HepG2 (cell line): Measurements from ENCODE around the gene IGIP. TPM values are rescaled to one million over a fixed set of nuclear protein-coding genes. Genes with fewer than 3 reads are reported as not detected.

Source experiments
- AGO2 ChIP-seq: fragments of 200-400 bp; formaldehyde crosslinking; optimal IDR thresholded peaks from 2 replicates; pipeline ENCODE3; 2017; ENCODE audit warnings: mild to moderate bottlenecking, low read depth, low read length, moderate library complexity
- AKAP8 ChIP-seq: sonication (generic); formaldehyde crosslinking; IDR thresholded peaks from 2 replicates; pipeline ENCODE4 v1.5.1; 2020; ENCODE audit warnings: mild to moderate bottlenecking, missing genetic modification reagents
- BHLHE40 ChIP-seq: IDR thresholded peaks from 2 replicates; pipeline ENCODE4 v1.6.1; 2011; ENCODE audit warnings: low read length, improper control_type of control experiment
- ETV5 ChIP-seq: IDR thresholded peaks from 2 replicates; pipeline ENCODE4 v1.6.1; 2018; ENCODE audit warnings: missing biosample characterization, missing genetic modification reagents, inconsistent platforms, borderline replicate concordance
- GATA4 ChIP-seq: sonication (generic); IDR thresholded peaks from 2 replicates; pipeline ENCODE4 v1.6.1; 2016; ENCODE audit warnings: antibody characterized with exemption, low read depth, borderline replicate concordance
- HNF4A ChIP-seq: sonication (generic); formaldehyde crosslinking; IDR thresholded peaks from 2 replicates; pipeline ENCODE4 v1.4.0; 2020; ENCODE audit warnings: missing genetic modification reagents
- HOXA3 ChIP-seq: sonication (generic); formaldehyde crosslinking; IDR thresholded peaks from 2 replicates; pipeline ENCODE4 v1.5.0; 2020; ENCODE audit warnings: missing genetic modification reagents
- MTERF4 ChIP-seq: sonication (generic); formaldehyde crosslinking; IDR thresholded peaks from 2 replicates; pipeline ENCODE4 v1.8.0; 2023; ENCODE audit warnings: mild to moderate bottlenecking, missing genetic modification reagents
- MTF1 ChIP-seq: sonication (generic); formaldehyde crosslinking; IDR thresholded peaks from 2 replicates; pipeline ENCODE4 v1.5.0; 2020; ENCODE audit warnings: missing genetic modification reagents
- NKX3-1 ChIP-seq: sonication (generic); formaldehyde crosslinking; IDR thresholded peaks from 2 replicates; pipeline ENCODE4 v1.5.0; 2020; ENCODE audit warnings: missing genetic modification reagents
- NRL ChIP-seq: sonication (generic); formaldehyde crosslinking; IDR thresholded peaks from 2 replicates; pipeline ENCODE4 v1.5.0; 2020; ENCODE audit warnings: missing genetic modification reagents, mild to moderate bottlenecking, moderate library complexity, borderline replicate concordance
- POGK ChIP-seq: sonication (generic); formaldehyde crosslinking; conservative IDR thresholded peaks from 2 replicates; pipeline ENCODE4 v1.8.0; 2022; ENCODE audit warnings: mild to moderate bottlenecking, moderate library complexity, missing genetic modification reagents
- POLR2A ChIP-seq, 2 experiments: IDR thresholded peaks; 2 replicates each; pipeline ENCODE4 v1.6.1; 2011; ENCODE audit warnings: low read depth in 2 of 2, low read length in 2 of 2, mild to moderate bottlenecking in 1 of 2, moderate library complexity in 1 of 2; ENCODE audit not compliant: insufficient read depth in 1 of 2
- PRDM10 ChIP-seq: sonication (generic); formaldehyde crosslinking; IDR thresholded peaks from 2 replicates; pipeline ENCODE4 v1.4.0; 2020; ENCODE audit warnings: low read depth, missing genetic modification reagents
- SIN3A ChIP-seq: IDR thresholded peaks from 2 replicates; pipeline ENCODE4 v1.6.1; 2011; ENCODE audit warnings: low read depth, mild to moderate bottlenecking, control low read depth, low read length, borderline replicate concordance
- TAF1 ChIP-seq: sonication (generic); formaldehyde crosslinking; IDR thresholded peaks from 2 replicates; pipeline ENCODE4 v1.4.0; 2020; ENCODE audit warnings: missing genetic modification reagents
- YEATS4 ChIP-seq: sonication (generic); formaldehyde crosslinking; IDR thresholded peaks from 2 replicates; pipeline ENCODE4 v1.4.0; 2020; ENCODE audit warnings: missing genetic modification reagents, borderline replicate concordance
- ZFY ChIP-seq: sonication (generic); formaldehyde crosslinking; IDR thresholded peaks from 2 replicates; pipeline ENCODE4 v1.4.0; 2020; ENCODE audit warnings: missing genetic modification reagents
- ZNF446 ChIP-seq: sonication (generic); formaldehyde crosslinking; IDR thresholded peaks from 2 replicates; pipeline ENCODE4 v1.5.0; 2020; ENCODE audit warnings: mild to moderate bottlenecking, missing genetic modification reagents
- ZNF770 ChIP-seq: sonication (generic); formaldehyde crosslinking; IDR thresholded peaks from 2 replicates; pipeline ENCODE4 v1.5.0; 2020; ENCODE audit warnings: mild to moderate bottlenecking, missing genetic modification reagents
- polyA plus RNA-seq, 8 experiments: library from polyadenylated mRNA; depleted of rRNA in 3 of 8; stranded (reverse) in 7 of 8; unstranded in 1 of 8; fragments of >200 nt; fragmentation: Illumina TruSeq in 4 of 8; extraction: Trizol in 4 of 8; gene quantifications; 2 replicates each; pipeline versions ENCODE4 v1.2.1 to v1.2.3, GENCODE V29; 2011 to 2016; ENCODE audit warnings: low read depth in 4 of 8, missing spikeins in 1 of 8, mixed read lengths in 1 of 8; ENCODE audit not compliant: insufficient read depth in 1 of 8
- total RNA-seq, 5 experiments: library from RNA; depleted of rRNA; stranded (reverse); fragments of >200 nt; fragmentation: Illumina TruSeq; extraction: Trizol; gene quantifications; 2 replicates each; pipeline ENCODE4 v1.2.3, GENCODE V29; 2016; ENCODE audit warnings: low read depth in 1 of 5

Gene IGIP
- total and polyA plus RNA-seq, 2 of the 13 experiments (the other 11 are each of a cell fraction or from before 2014, with no cell fraction given), result 1.7 to 2.1 TPM

- TF ChIP-seq POGK (CRISPR knock-in tag), result peak; percentile 48; the same call in 1 of the 2 replicates
- no peak for TF ChIP-seq AKAP8 (CRISPR knock-in tag)
- TF ChIP-seq AGO2, result peak; percentile 73
- peak; percentile 91 for TF ChIP-seq MTERF4
- 0 out of 2 replicates have a peak, but pooled peaks have one; percentile 12 for TF ChIP-seq SIN3A
- no peak for TF ChIP-seq MTF1 (CRISPR knock-in tag)
- TF ChIP-seq NRL (CRISPR knock-in tag), result peak; percentile 61; the same call in 1 of the 2 replicates
- 0 out of 2 replicates have a peak, but pooled peaks have one; percentile 12 for TF ChIP-seq TAF1 (CRISPR knock-in tag)
- TF ChIP-seq POLR2A (IDR thresholded peaks at IDR 0.05; ENCODE audit: insufficient read depth in 1 of 2, low read depth in 2 of 2, low read length in 2 of 2), result peak in 1 of 2 experiments; percentile 36; a peak in 1 of 4 replicates
- TF ChIP-seq ZNF446 (CRISPR knock-in tag), result 0 out of 2 replicates have a peak, but pooled peaks have one; percentile 46
- TF ChIP-seq ZFY (CRISPR knock-in tag), result peak; percentile 81
- peak; percentile 97 for TF ChIP-seq PRDM10 (CRISPR knock-in tag)
- TF ChIP-seq GATA4, result no peak
- TF ChIP-seq ZNF770 (CRISPR knock-in tag), result 0 out of 2 replicates have a peak, but pooled peaks have one; percentile 9
- 0 out of 2 replicates have a peak, but pooled peaks have one; percentile 21 for TF ChIP-seq BHLHE40
- TF ChIP-seq ETV5 (CRISPR knock-in tag), result no peak
- peak; percentile 40; the same call in 1 of the 2 replicates for TF ChIP-seq HOXA3 (CRISPR knock-in tag)
- no peak for TF ChIP-seq HNF4A
- 0 out of 2 replicates have a peak, but pooled peaks have one; percentile 19 for TF ChIP-seq NKX3-1
- TF ChIP-seq YEATS4 (CRISPR knock-in tag), result 0 out of 2 replicates have a peak, but pooled peaks have one; percentile 41
These were observed 11.2 kb upstream of the IGIP start (continued) for GRCh38 chr5:140114341-140115185.
